WI38 (cell line): Measurements from ENCODE around the gene LRRC19.

Experiments
- H3K4me3 ChIP-seq: 2 replicates; pipeline ENCODE4 v1.5.1; 2011; ENCODE audit warnings: low read depth, mild to moderate bottlenecking, control low read depth, low read length
- TF ChIP-seq, protein P1 (sequence below): IDR thresholded peaks from 2 replicates; pipeline ENCODE4 v1.5.1; 2012; ENCODE audit warnings: low read depth, mild to moderate bottlenecking, control low read depth, low read length

The LRRC19 gene

DNA sequence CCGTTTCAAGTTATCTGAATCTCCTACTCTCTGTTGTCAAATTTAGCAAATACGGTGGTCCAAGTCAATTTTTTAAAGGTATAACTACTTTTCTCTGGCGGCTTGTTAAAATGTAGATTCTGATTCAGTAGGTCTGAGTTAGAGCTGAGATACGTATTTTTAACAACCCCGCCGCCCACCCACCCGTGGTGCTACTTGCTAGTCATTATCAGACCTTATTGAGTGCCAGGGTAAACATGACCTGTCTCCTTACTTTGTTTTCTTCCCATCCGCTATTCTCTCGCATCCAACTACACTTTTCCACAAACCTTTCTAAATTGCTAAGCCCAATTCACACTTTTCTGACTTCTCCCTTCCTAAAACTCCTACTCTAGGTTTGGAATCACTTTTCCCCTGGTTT, 57.7 kb downstream of the LRRC19 start:
- H3K4me3 ChIP-seq: peak overlapping the region; percentile 98
- TF ChIP-seq, protein P1, sequence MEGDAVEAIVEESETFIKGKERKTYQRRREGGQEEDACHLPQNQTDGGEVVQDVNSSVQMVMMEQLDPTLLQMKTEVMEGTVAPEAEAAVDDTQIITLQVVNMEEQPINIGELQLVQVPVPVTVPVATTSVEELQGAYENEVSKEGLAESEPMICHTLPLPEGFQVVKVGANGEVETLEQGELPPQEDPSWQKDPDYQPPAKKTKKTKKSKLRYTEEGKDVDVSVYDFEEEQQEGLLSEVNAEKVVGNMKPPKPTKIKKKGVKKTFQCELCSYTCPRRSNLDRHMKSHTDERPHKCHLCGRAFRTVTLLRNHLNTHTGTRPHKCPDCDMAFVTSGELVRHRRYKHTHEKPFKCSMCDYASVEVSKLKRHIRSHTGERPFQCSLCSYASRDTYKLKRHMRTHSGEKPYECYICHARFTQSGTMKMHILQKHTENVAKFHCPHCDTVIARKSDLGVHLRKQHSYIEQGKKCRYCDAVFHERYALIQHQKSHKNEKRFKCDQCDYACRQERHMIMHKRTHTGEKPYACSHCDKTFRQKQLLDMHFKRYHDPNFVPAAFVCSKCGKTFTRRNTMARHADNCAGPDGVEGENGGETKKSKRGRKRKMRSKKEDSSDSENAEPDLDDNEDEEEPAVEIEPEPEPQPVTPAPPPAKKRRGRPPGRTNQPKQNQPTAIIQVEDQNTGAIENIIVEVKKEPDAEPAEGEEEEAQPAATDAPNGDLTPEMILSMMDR: no peak

DNA sequence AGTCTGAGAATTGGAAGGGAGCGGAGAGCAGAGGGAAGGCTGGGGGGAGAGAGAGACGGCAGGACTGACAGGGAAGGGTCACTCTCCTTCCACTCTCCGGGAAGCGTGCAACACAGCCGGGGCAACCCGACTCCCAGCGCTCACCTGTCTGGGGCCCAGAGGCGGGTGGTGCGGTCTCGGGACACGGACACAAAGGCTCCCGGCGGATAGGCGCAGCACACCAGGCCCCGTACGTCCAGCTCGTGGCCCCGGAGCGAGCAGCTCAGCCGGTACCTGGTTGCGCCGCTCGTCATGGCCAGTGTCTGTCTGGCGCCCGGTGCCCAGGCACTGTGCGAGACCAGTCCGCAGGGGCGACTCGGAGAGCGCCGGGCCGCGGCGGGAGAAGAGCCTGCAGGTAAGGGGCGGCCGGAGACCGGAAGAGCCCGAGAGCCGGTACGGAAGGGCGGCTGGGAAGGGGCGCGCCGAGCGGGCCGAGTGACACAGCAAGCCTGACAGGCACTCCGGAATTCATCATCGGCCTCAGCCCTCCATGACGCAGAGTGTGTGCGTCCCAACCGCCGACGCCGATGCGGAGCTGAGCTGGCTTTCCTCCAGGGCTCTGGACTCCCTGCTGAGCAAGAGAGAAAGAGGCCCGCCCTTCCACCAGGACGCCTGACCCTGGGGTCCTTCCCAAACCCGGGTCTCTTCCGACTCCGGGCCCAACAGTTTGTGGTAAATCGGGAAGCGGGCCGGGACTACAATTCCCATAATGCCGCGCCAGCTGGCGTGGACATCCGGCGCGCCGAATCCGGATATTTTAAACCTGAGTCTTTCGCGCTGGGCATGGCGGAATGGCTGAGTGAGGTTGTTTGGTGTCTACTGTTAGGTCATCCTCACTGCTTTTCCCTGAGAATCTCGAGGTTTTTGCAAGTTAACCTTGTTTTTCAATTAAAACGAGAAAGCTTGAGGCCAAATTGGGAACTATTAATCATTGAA, 58.4 kb downstream of the LRRC19 start, which contains the start of gene PLAA:
PLAA (minus strand) TSS at position 490 of the 975 bp plus-strand sequence; CDS start at position 293, 197 bp downstream.
- TF ChIP-seq, protein P1: no peak
- H3K4me3 ChIP-seq: peak within 1 kb of the TSS; percentile 98

DNA sequence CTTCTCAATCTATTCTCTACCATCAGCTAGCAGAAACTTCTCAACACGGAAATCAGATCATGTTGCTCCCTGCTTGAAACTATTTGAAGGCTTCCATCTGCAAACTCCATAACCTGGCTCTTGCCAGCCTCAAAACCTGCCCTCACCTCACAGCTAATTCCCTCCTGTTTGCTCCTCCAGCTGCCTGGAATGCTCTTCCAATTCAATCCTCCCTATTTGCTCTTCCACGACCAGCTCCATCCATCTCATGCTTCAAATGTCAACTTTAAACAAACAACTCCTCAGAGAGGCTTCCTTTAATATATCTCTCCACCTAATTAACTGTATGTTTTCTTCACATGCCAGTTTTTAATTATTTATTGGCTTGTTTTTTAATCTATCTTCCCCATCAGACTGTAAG, 59.9 kb downstream of the LRRC19 start:
- TF ChIP-seq, protein P1: no peak
- H3K4me3 ChIP-seq: peak overlapping the region; percentile 98
